Neural cell (in vitro differentiated cells): ENCODE results near the gene SMG9. TPM values are rescaled to one million over a fixed set of nuclear protein-coding genes. Genes with fewer than 3 reads are reported as not detected.

Source experiments
- H2AFZ ChIP-seq: fragments of 200-600, 300-800 bp; sonication (generic), shearing (Covaris generic); 2 replicates; pipeline ENCODE4 v1.6.0; 2014; ENCODE audit warnings: low read depth, mild to moderate bottlenecking, antibody characterized with exemption, low read length, moderate library complexity
- H3F3A ChIP-seq: fragments of 200-600 bp; shearing (Covaris generic); 2 replicates; pipeline ENCODE4 v1.6.1; 2016; ENCODE audit warnings: mild to moderate bottlenecking, moderate library complexity, mixed read lengths, antibody characterized with exemption, low read length; ENCODE audit not compliant: insufficient read depth, poor library complexity, severe bottlenecking
- H3K27ac ChIP-seq: fragments of 200-600, 300-800 bp; sonication (generic), shearing (Covaris generic); 2 replicates; pipeline ENCODE4 v1.5.1; 2014; ENCODE audit warnings: mild to moderate bottlenecking, low read length, moderate library complexity
- H3K27me3 ChIP-seq: fragments of 300-800, 200-600 bp; sonication (generic), shearing (Covaris generic); 2 replicates; pipeline ENCODE4 v1.6.0; 2014; ENCODE audit warnings: mild to moderate bottlenecking, low read depth, low read length, moderate library complexity; ENCODE audit not compliant: insufficient read depth
- H3K36me3 ChIP-seq: fragments of 300-800, 200-600 bp; sonication (generic), shearing (Covaris generic); 2 replicates; pipeline ENCODE4 v1.5.1; 2014; ENCODE audit warnings: mild to moderate bottlenecking, antibody characterized with exemption, low read length, moderate library complexity; ENCODE audit not compliant: insufficient read depth
- H3K4me2 ChIP-seq: fragments of 300-800, 200-600 bp; sonication (generic), shearing (Covaris generic); 2 replicates; pipeline ENCODE4 v1.6.0; 2014; ENCODE audit warnings: mild to moderate bottlenecking, low read length
- H3K4me3 ChIP-seq: fragments of 300-800, 200-600 bp; sonication (generic), shearing (Covaris generic); 2 replicates; pipeline ENCODE4 v1.5.1; 2014; ENCODE audit warnings: mild to moderate bottlenecking, low read length, moderate library complexity
- H3K79me2 ChIP-seq: fragments of 200-600 bp; shearing (Covaris generic); replicated peaks from 2 replicates; pipeline ENCODE4 v1.6.0; 2014; ENCODE audit warnings: mild to moderate bottlenecking, low read length, moderate library complexity; ENCODE audit not compliant: insufficient read depth
- H3K9ac ChIP-seq: fragments of 300-800, 200-600 bp; sonication (generic), shearing (Covaris generic); 2 replicates; pipeline ENCODE4 v1.6.1; 2016; ENCODE audit warnings: mild to moderate bottlenecking, low read length, mixed read lengths
- H3K9me2 ChIP-seq: fragments of 200-600 bp; shearing (Covaris generic); 2 replicates; pipeline ENCODE4 v1.6.1; 2016; ENCODE audit warnings: mild to moderate bottlenecking, low read length, mixed read lengths; ENCODE audit not compliant: insufficient read depth
- H3K9me3 ChIP-seq: fragments of 200-600, 300-800 bp; sonication (generic), shearing (Covaris generic); 2 replicates; pipeline ENCODE4 v1.6.1; 2016; ENCODE audit warnings: mild to moderate bottlenecking, mixed run types, low read length, moderate library complexity, mixed read lengths
- H4K20me1 ChIP-seq: fragments of 200-600 bp; shearing (Covaris generic); 2 replicates; pipeline ENCODE4 v1.6.1; 2016; ENCODE audit warnings: mild to moderate bottlenecking, mixed run types; ENCODE audit not compliant: insufficient read depth
- CTCF ChIP-seq: fragments of 450-650 bp; IDR thresholded peaks from 2 replicates; pipeline ENCODE4 v1.5.1; 2014; ENCODE audit warnings: antibody characterized with exemption, mild to moderate bottlenecking, moderate library complexity; ENCODE audit not compliant: poor library complexity, severe bottlenecking
- EP300 ChIP-seq: fragments of 450-650 bp; conservative IDR thresholded peaks from 2 replicates; pipeline ENCODE4 v1.6.1; 2014; ENCODE audit warnings: antibody characterized with exemption, mild to moderate bottlenecking, moderate library complexity; ENCODE audit not compliant: poor library complexity, severe bottlenecking
- EZH2 ChIP-seq: fragments of 200-600, 300-800 bp; shearing (Covaris generic), sonication (generic); IDR thresholded peaks from 2 replicates; pipeline ENCODE4 v1.6.1; 2014; ENCODE audit warnings: antibody characterized with exemption, low read length, borderline replicate concordance, mild to moderate bottlenecking; ENCODE audit not compliant: insufficient read depth, poor library complexity, severe bottlenecking
- MXI1 ChIP-seq: fragments of 450-650 bp; conservative IDR thresholded peaks from 2 replicates; pipeline ENCODE4 v1.6.1; 2014; ENCODE audit warnings: antibody characterized with exemption, mild to moderate bottlenecking; ENCODE audit not compliant: poor library complexity, severe bottlenecking
- POLR2AphosphoS5 ChIP-seq: IDR thresholded peaks from 2 replicates; pipeline ENCODE4 v1.6.1; 2012
- RAD21 ChIP-seq: fragments of 450-650 bp; conservative IDR thresholded peaks from 2 replicates; pipeline ENCODE4 v1.6.1; 2014; ENCODE audit warnings: antibody characterized with exemption, mild to moderate bottlenecking, moderate library complexity
- SMC3 ChIP-seq: fragments of 450-650 bp; conservative IDR thresholded peaks from 2 replicates; pipeline ENCODE4 v1.6.1; 2014; ENCODE audit warnings: antibody characterized with exemption, mild to moderate bottlenecking, moderate library complexity; ENCODE audit not compliant: poor library complexity
- TAF1 ChIP-seq: IDR thresholded peaks from 2 replicates; pipeline ENCODE4 v1.6.1; 2012; ENCODE audit warnings: low read depth
- polyA plus RNA-seq: library from polyadenylated mRNA; depleted of rRNA; stranded (reverse); fragments of >200 nt; gene quantifications from 2 replicates; pipeline ENCODE4 v1.2.3, GENCODE V29; 2014
- TF ChIP-seq, protein P1 (sequence below): IDR thresholded peaks from 2 replicates; pipeline ENCODE4 v1.6.1; 2012; ENCODE audit warnings: borderline replicate concordance

SMG9 gene
- polyA plus RNA-seq, 1 donor from 2014 or later, result 33.0 TPM

DNA sequence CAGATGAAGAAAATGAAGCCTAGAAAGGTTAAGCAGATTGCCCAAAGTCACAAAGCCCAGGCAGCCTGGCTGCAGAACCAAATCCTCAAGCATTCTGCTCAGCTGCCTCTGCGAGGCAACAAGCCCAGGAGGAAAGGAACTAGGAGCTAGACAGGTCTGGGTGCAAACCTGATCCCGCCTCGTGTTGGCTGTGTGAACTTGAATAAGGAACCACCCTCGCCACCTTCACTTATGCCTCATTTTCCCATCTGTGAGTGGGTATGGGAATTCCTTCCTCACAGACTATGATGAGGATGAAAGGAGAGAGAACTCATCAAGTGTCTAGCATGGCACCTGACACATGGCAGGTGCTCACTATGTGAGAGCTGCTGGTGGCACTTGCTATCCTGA lies 6.6 kb downstream of the SMG9 start:
- H3K9ac ChIP-seq, result no peak overlapping the region
- H3K27ac ChIP-seq, result no peak overlapping the region
- H3K79me2 ChIP-seq, result peaks cover 11% of the 10 kb centered on the region
- H3K9me2 ChIP-seq, result no peaks in the 10 kb centered on the region
- TF ChIP-seq CTCF, result no peak
- TF ChIP-seq, protein P1, sequence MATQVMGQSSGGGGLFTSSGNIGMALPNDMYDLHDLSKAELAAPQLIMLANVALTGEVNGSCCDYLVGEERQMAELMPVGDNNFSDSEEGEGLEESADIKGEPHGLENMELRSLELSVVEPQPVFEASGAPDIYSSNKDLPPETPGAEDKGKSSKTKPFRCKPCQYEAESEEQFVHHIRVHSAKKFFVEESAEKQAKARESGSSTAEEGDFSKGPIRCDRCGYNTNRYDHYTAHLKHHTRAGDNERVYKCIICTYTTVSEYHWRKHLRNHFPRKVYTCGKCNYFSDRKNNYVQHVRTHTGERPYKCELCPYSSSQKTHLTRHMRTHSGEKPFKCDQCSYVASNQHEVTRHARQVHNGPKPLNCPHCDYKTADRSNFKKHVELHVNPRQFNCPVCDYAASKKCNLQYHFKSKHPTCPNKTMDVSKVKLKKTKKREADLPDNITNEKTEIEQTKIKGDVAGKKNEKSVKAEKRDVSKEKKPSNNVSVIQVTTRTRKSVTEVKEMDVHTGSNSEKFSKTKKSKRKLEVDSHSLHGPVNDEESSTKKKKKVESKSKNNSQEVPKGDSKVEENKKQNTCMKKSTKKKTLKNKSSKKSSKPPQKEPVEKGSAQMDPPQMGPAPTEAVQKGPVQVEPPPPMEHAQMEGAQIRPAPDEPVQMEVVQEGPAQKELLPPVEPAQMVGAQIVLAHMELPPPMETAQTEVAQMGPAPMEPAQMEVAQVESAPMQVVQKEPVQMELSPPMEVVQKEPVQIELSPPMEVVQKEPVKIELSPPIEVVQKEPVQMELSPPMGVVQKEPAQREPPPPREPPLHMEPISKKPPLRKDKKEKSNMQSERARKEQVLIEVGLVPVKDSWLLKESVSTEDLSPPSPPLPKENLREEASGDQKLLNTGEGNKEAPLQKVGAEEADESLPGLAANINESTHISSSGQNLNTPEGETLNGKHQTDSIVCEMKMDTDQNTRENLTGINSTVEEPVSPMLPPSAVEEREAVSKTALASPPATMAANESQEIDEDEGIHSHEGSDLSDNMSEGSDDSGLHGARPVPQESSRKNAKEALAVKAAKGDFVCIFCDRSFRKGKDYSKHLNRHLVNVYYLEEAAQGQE, result no peak
- TF ChIP-seq TAF1, result no peak
- no peak for TF ChIP-seq POLR2AphosphoS5
- TF ChIP-seq EZH2, result no peak
- TF ChIP-seq EP300, result no peak
- no peak for TF ChIP-seq MXI1
- no peak for TF ChIP-seq SMC3
- TF ChIP-seq RAD21, result no peak
- no peaks in the 10 kb centered on the region for H3K27me3 ChIP-seq
- H3K9me3 ChIP-seq, result no peaks in the 10 kb centered on the region
- no peaks in the 10 kb centered on the region for H4K20me1 ChIP-seq
- no peaks in the 10 kb centered on the region for H3K36me3 ChIP-seq
- no peak overlapping the region for H3K4me2 ChIP-seq
- no peak overlapping the region for H2AFZ ChIP-seq
- H3F3A ChIP-seq, result no peaks in the 10 kb centered on the region
- no peak overlapping the region for H3K4me3 ChIP-seq

DNA sequence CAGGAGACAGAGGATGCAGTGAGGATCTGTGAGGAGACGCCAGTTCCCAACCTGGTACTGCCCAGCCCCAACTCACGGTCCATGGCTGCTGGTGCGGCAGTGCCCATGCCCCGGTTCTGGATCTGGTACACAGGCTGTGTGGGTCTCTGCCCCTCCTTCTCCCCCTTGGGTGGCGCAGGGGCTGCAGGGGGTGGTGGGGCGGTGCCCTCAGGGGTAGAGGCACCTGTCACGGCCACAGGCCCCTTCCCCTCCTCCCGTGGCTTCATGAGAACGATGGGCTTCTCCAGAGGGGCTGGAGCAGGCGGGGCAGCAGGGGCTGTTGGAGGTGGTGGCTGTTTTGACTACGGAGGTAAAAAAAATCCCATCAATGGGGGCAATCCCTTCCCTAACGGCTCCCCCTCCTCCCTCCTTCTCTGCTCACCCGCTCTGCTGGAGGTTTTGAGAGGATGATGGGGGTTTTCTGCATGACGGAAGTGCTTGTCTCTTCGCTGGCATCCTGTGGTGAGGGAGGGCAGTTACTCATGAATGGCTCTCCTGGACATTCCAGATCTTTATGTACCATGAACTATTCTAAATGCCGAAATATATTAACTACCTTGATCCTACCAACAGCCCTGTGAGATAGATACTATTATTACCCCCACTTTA lies 7.1 kb downstream of the SMG9 start:
- no peak overlapping the region for H2AFZ ChIP-seq
- no peaks in the 10 kb centered on the region for H3K36me3 ChIP-seq
- H3K4me2 ChIP-seq, result no peak overlapping the region
- H3K27me3 ChIP-seq, result no peaks in the 10 kb centered on the region
- no peaks in the 10 kb centered on the region for H3K9me3 ChIP-seq
- no peak for TF ChIP-seq RAD21
- no peak for TF ChIP-seq EZH2
- TF ChIP-seq SMC3, result no peak
- no peak for TF ChIP-seq MXI1
- no peak for TF ChIP-seq TAF1
- no peak for TF ChIP-seq CTCF
- TF ChIP-seq EP300, result no peak
- TF ChIP-seq POLR2AphosphoS5, result no peak
- TF ChIP-seq, protein P1, result no peak
- no peaks in the 10 kb centered on the region for H3F3A ChIP-seq
- H3K79me2 ChIP-seq, result peaks cover 6% of the 10 kb centered on the region
- H3K27ac ChIP-seq, result no peak overlapping the region
- no peak overlapping the region for H3K9ac ChIP-seq
- no peaks in the 10 kb centered on the region for H3K9me2 ChIP-seq
- H3K4me3 ChIP-seq, result no peak overlapping the region
- H4K20me1 ChIP-seq, result no peaks in the 10 kb centered on the region
